GM12878 (cell line): ENCODE measurements around the gene RARA. TPM values are rescaled to one million over a fixed set of nuclear protein-coding genes. Genes with fewer than 3 reads are reported as not detected.
A peak's percentile ranks its signal among the peaks of the same experiment; 100 is the strongest.

Source experiments
- ATF7 ChIP-seq: fragments of 450-650 bp; IDR thresholded peaks from 2 replicates; pipeline ENCODE4 v1.6.1; 2016; ENCODE audit warnings: low read depth, mild to moderate bottlenecking
- BRCA1 ChIP-seq: IDR thresholded peaks from 2 replicates; pipeline ENCODE4 v1.6.1; 2011; ENCODE audit warnings: low read depth, low read length, improper control_type of control experiment
- CBX5 ChIP-seq: sonication (generic); IDR thresholded peaks from 2 replicates; pipeline ENCODE4 v1.6.1; 2016; ENCODE audit warnings: low read depth, moderate library complexity, mild to moderate bottlenecking, inconsistent platforms
- CHD1 ChIP-seq: IDR thresholded peaks from 2 replicates; pipeline ENCODE4 v1.6.1; 2012; ENCODE audit warnings: low read depth, low read length, improper control_type of control experiment
- CHD4 ChIP-seq: fragments of 200-600 bp; sonication (generic); IDR thresholded peaks from 2 replicates; pipeline ENCODE4 v1.6.1; 2016; ENCODE audit warnings: mild to moderate bottlenecking
- EGR1 ChIP-seq, 2 experiments: IDR thresholded peaks; 1 replicate in 1 of 2; 2 replicates in 1 of 2; pipeline ENCODE4 v1.6.1; 2011 to 2012; ENCODE audit warnings: low read depth in 2 of 2, low read length in 2 of 2, borderline replicate concordance in 1 of 2, mild to moderate bottlenecking in 1 of 2, moderate library complexity in 1 of 2
- EP300 ChIP-seq, 2 experiments: fragments of 150-350 bp in 1 of 2; IDR thresholded peaks; 2 replicates each; pipeline ENCODE4 v1.6.1; 2011 to 2012; ENCODE audit warnings: low read depth in 2 of 2, low read length in 2 of 2, borderline replicate concordance in 1 of 2, improper control_type of control experiment in 1 of 2, inconsistent platforms in 1 of 2; ENCODE audit not compliant: control insufficient read depth in 1 of 2
- GATAD2B ChIP-seq: fragments of 450-650 bp; conservative IDR thresholded peaks from 2 replicates; pipeline ENCODE4 v1.6.1; 2017; ENCODE audit warnings: low read depth, mild to moderate bottlenecking, moderate library complexity
- JUNB ChIP-seq: IDR thresholded peaks from 2 replicates; pipeline ENCODE4 v1.6.1; 2016; ENCODE audit warnings: antibody characterized with exemption, mild to moderate bottlenecking
- JUND ChIP-seq: IDR thresholded peaks from 2 replicates; pipeline ENCODE4 v1.6.1; 2012; ENCODE audit warnings: low read depth, mild to moderate bottlenecking, low read length, improper control_type of control experiment, moderate library complexity
- NBN ChIP-seq: fragments of 450-650 bp; IDR thresholded peaks from 2 replicates; pipeline ENCODE4 v1.6.1; 2016
- NFIC ChIP-seq: IDR thresholded peaks from 2 replicates; pipeline ENCODE4 v1.6.1; 2012; ENCODE audit warnings: low read depth, mild to moderate bottlenecking, inconsistent platforms, low read length, moderate library complexity
- NR2C2 ChIP-seq: IDR thresholded peaks from 2 replicates; pipeline ENCODE4 v1.6.1; 2011; ENCODE audit warnings: borderline replicate concordance, low read depth; ENCODE audit not compliant: control insufficient read depth, insufficient read length
- SMAD5 ChIP-seq: IDR thresholded peaks from 2 replicates; pipeline ENCODE4 v1.6.1; 2016; ENCODE audit warnings: antibody characterized with exemption, low read depth
- SUPT20H ChIP-seq: IDR thresholded peaks from 2 replicates; pipeline ENCODE4 v1.6.1; 2011; ENCODE audit warnings: low read depth, mild to moderate bottlenecking, low read length, moderate library complexity, borderline replicate concordance; ENCODE audit not compliant: control insufficient read depth
- TCF3 ChIP-seq: IDR thresholded peaks from 2 replicates; pipeline ENCODE4 v1.6.1; 2012; ENCODE audit warnings: low read depth, mild to moderate bottlenecking, low read length, borderline replicate concordance; ENCODE audit not compliant: insufficient read depth
- ZNF274 ChIP-seq: IDR thresholded peaks from one replicate; pipeline ENCODE4 v1.8.0; 2011; ENCODE audit not compliant: insufficient read length, insufficient read depth
- polyA plus RNA-seq, 11 experiments: library from polyadenylated mRNA; depleted of rRNA in 4 of 11; unstranded in 6 of 11; stranded (reverse) in 5 of 11; fragments of >200 nt; fragmentation: Nextera tagmentation in 4 of 11; fragmentation: Illumina TruSeq in 1 of 11; extraction: Ambion mirVana in 4 of 11; extraction: Trizol in 1 of 11; gene quantifications; 1 replicate in 1 of 11; 2 replicates in 10 of 11; pipeline versions ENCODE4 v1.2.1 to v1.2.3, GENCODE V29; 2011 to 2016; ENCODE audit warnings: inconsistent platforms in 2 of 11, missing spikeins in 2 of 11, low read depth in 1 of 11
- total RNA-seq, 4 experiments: library from RNA; depleted of rRNA in 3 of 4; stranded (reverse); fragments of >200 nt in 3 of 4; fragmentation: Illumina TruSeq in 1 of 4; extraction: Trizol in 1 of 4; gene quantifications; 2 replicates each; pipeline versions ENCODE4 v1.2.1 to v1.2.3, GENCODE V29; 2013 to 2021
- TF ChIP-seq, protein P1 (sequence below), 3 experiments: IDR thresholded peaks in 2 of 3; conservative IDR thresholded peaks in 1 of 3; 2 replicates each; pipeline ENCODE4 v1.5.1; 2011; ENCODE audit warnings: low read depth in 3 of 3, low read length in 3 of 3, mild to moderate bottlenecking in 3 of 3, control low read depth in 2 of 3, moderate library complexity in 2 of 3, inconsistent platforms in 1 of 3, mixed read lengths in 1 of 3; ENCODE audit not compliant: control insufficient read depth in 2 of 3, insufficient read depth in 1 of 3; ENCODE audit errors: extremely low read depth in 1 of 3
- TF ChIP-seq, protein P2 (sequence below): IDR thresholded peaks from 2 replicates; pipeline ENCODE4 v1.6.1; 2011; ENCODE audit warnings: borderline replicate concordance, low read depth, mild to moderate bottlenecking, moderate library complexity, low read length; ENCODE audit not compliant: insufficient read depth, poor library complexity, severe bottlenecking
- TF ChIP-seq, protein P3 (sequence below): fragments of 450-650 bp; formaldehyde crosslinking; IDR thresholded peaks from 2 replicates; pipeline ENCODE4 v1.4.0; 2020; ENCODE audit warnings: mild to moderate bottlenecking, moderate library complexity
- TF ChIP-seq, protein P4 (sequence below): IDR thresholded peaks from 2 replicates; pipeline ENCODE4 v1.6.1; 2012; ENCODE audit warnings: low read depth, low read length, improper control_type of control experiment

The RARA gene
- total and polyA plus RNA-seq, 10 of the 15 experiments (the other 5 are each of a cell fraction or from before 2014, with no cell fraction given): 0.13 to 33.6 (median 13.6) TPM

DNA sequence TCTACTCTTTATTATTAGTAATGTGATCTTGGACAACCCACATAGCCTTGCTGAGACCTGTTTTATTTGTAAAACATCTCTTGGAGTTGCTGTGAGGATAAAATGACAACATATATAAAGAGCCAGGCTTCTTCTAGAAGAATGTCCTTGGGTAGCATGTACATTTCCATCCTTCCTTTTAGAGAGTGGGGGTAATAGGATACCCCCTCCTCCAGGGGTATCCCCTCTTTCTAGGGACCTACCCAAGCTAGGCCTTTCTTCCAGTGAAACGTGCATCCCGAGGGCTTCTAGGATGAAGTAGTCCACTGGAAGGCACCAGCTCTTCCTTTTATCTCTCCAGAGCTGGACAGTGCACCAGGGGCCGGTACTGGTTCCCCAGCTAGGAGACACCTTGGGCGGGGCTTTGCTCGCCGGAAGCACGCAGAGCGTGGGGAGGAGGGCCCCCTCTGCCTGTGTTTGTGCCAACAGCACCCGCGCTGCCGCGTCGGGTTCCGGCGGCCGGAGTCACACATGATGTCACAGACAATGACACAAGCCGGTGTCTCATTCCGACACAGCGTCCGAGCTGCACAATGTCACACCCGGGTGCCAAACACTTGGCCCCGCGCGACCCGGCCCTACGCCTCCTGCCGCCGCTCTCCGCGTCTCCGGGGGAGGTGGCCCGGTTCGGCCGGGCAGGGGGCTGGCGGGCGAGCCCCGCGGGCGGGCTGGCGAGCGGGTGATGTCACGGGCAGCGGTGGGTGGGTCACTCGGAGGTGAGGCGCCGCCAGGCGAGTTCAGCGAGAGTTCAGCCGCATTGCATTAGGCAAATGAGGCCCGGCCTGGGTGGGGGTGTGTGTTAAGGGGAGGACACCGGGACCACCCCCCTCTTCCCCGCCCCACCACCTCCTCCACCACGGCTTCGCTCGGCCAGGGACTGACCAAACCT lies 32.2 kb downstream of the RARA start (continued):
- TF ChIP-seq, protein P1, sequence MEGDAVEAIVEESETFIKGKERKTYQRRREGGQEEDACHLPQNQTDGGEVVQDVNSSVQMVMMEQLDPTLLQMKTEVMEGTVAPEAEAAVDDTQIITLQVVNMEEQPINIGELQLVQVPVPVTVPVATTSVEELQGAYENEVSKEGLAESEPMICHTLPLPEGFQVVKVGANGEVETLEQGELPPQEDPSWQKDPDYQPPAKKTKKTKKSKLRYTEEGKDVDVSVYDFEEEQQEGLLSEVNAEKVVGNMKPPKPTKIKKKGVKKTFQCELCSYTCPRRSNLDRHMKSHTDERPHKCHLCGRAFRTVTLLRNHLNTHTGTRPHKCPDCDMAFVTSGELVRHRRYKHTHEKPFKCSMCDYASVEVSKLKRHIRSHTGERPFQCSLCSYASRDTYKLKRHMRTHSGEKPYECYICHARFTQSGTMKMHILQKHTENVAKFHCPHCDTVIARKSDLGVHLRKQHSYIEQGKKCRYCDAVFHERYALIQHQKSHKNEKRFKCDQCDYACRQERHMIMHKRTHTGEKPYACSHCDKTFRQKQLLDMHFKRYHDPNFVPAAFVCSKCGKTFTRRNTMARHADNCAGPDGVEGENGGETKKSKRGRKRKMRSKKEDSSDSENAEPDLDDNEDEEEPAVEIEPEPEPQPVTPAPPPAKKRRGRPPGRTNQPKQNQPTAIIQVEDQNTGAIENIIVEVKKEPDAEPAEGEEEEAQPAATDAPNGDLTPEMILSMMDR (IDR thresholded peaks at IDR 0.05 in 2 of 3, conservative IDR thresholded peaks at IDR 0.05 in 1 of 3; ENCODE audit: control insufficient read depth in 2 of 3, extremely low read depth in 1 of 3, insufficient read depth in 1 of 3, low read depth in 3 of 3, low read length in 3 of 3): peak in 2 of 3 experiments; percentile 17 to 35; a peak in 4 of 6 replicates
- TF ChIP-seq EGR1 (IDR thresholded peaks at IDR 0.05; ENCODE audit: borderline replicate concordance in 1 of 2, low read depth in 2 of 2, low read length in 2 of 2) (no peak), CBX5 (no peak), SUPT20H (no peak), GATAD2B (no peak; the same call in 1 of the 2 replicates), ATF7 (no peak), SMAD5 (no peak), BRCA1 (no peak), NFIC (no peak), CHD4 (no peak), NR2C2 (no peak), ZNF274 (no peak), CHD1 (no peak), NBN (peak; percentile 15; the same call in 1 of the 2 replicates), JUND (no peak), TCF3 (no peak), EP300 (IDR thresholded peaks at IDR 0.05; ENCODE audit: borderline replicate concordance in 1 of 2, control insufficient read depth in 1 of 2, low read depth in 2 of 2, low read length in 2 of 2) (no peak), JUNB (no peak)
- TF ChIP-seq, protein P2, sequence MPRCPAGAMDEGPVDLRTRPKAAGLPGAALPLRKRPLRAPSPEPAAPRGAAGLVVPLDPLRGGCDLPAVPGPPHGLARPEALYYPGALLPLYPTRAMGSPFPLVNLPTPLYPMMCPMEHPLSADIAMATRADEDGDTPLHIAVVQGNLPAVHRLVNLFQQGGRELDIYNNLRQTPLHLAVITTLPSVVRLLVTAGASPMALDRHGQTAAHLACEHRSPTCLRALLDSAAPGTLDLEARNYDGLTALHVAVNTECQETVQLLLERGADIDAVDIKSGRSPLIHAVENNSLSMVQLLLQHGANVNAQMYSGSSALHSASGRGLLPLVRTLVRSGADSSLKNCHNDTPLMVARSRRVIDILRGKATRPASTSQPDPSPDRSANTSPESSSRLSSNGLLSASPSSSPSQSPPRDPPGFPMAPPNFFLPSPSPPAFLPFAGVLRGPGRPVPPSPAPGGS: peak; percentile 48
- TF ChIP-seq, protein P3, sequence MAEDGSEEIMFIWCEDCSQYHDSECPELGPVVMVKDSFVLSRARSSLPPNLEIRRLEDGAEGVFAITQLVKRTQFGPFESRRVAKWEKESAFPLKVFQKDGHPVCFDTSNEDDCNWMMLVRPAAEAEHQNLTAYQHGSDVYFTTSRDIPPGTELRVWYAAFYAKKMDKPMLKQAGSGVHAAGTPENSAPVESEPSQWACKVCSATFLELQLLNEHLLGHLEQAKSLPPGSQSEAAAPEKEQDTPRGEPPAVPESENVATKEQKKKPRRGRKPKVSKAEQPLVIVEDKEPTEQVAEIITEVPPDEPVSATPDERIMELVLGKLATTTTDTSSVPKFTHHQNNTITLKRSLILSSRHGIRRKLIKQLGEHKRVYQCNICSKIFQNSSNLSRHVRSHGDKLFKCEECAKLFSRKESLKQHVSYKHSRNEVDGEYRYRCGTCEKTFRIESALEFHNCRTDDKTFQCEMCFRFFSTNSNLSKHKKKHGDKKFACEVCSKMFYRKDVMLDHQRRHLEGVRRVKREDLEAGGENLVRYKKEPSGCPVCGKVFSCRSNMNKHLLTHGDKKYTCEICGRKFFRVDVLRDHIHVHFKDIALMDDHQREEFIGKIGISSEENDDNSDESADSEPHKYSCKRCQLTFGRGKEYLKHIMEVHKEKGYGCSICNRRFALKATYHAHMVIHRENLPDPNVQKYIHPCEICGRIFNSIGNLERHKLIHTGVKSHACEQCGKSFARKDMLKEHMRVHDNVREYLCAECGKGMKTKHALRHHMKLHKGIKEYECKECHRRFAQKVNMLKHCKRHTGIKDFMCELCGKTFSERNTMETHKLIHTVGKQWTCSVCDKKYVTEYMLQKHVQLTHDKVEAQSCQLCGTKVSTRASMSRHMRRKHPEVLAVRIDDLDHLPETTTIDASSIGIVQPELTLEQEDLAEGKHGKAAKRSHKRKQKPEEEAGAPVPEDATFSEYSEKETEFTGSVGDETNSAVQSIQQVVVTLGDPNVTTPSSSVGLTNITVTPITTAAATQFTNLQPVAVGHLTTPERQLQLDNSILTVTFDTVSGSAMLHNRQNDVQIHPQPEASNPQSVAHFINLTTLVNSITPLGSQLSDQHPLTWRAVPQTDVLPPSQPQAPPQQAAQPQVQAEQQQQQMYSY (CRISPR knock-in tag): no peak
- TF ChIP-seq, protein P4, sequence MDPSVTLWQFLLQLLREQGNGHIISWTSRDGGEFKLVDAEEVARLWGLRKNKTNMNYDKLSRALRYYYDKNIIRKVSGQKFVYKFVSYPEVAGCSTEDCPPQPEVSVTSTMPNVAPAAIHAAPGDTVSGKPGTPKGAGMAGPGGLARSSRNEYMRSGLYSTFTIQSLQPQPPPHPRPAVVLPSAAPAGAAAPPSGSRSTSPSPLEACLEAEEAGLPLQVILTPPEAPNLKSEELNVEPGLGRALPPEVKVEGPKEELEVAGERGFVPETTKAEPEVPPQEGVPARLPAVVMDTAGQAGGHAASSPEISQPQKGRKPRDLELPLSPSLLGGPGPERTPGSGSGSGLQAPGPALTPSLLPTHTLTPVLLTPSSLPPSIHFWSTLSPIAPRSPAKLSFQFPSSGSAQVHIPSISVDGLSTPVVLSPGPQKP: peak; percentile 23; the same call in 1 of the 2 replicates
